ENCODE results near the gene HOXA10. TPM values are rescaled to one million over a fixed set of nuclear protein-coding genes. Genes with fewer than 3 reads are reported as not detected.

The HOXA10 gene
- total and polyA plus RNA-seq, 4 donors, result 1.5 to 11.2 (median 3.5) TPM

DNA sequence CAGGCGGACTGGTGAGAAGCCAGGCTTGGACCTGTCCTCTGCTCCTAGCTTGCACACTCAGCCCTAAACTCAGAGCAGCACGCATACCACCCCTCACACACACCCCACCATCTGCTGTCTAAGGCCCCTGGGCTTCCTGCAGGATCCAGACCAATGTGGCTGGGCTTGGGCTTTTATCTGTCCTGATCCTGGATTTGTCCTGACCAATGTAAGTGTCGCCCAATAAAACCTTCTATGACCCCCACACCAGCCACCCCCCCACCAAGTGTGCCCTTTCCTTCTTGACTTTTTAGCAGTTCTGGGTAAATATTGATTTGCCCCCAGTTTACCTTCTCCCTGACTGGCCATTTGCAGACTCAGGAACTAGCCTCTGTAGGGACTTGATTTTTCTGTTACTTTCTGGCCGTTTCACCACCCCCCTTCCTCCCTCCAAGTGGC, 27.5 kb upstream of the HOXA10 start:
- Histone ChIP-seq H3K4me1 (ENCODE audit: control insufficient read depth in 1 of 2, insufficient read depth in 2 of 2, low read length in 2 of 2) (no peaks in the 10 kb centered on the region), H3K9me3 (ENCODE audit: control insufficient read depth, low read length) (no peaks in the 10 kb centered on the region), H3K36me3 (ENCODE audit: control insufficient read depth in 1 of 2, insufficient read depth in 2 of 2, low read length in 1 of 2) (no peaks in the 10 kb centered on the region), H3K4me3 (ENCODE audit: low read length in 2 of 2) (no peak overlapping the region), H3K27me3 (ENCODE audit: control insufficient read depth in 1 of 2, insufficient read depth in 2 of 2, low read length in 1 of 2) (peaks cover 0 to 2% of the 10 kb centered on the region in 2 donors), H3K27ac (ENCODE audit: low read depth in 1 of 2, low read length in 2 of 2) (no peak overlapping the region)
- ATAC-seq (ENCODE audit: low FRiP score) (no peak), DNase-seq (peak in 1 of 2 donors; percentile 47)
- intact Hi-C loops (cut with DNase I), result loop anchor here in 1 of 2 donors (5.0 kb wide), 1 partner anchor 891 kb away; no protein-coding TSS in a partner anchor
- WGBS, 2 donors, result 34 to 59% methylated on average over 4 of the region's 4 CpGs

DNA sequence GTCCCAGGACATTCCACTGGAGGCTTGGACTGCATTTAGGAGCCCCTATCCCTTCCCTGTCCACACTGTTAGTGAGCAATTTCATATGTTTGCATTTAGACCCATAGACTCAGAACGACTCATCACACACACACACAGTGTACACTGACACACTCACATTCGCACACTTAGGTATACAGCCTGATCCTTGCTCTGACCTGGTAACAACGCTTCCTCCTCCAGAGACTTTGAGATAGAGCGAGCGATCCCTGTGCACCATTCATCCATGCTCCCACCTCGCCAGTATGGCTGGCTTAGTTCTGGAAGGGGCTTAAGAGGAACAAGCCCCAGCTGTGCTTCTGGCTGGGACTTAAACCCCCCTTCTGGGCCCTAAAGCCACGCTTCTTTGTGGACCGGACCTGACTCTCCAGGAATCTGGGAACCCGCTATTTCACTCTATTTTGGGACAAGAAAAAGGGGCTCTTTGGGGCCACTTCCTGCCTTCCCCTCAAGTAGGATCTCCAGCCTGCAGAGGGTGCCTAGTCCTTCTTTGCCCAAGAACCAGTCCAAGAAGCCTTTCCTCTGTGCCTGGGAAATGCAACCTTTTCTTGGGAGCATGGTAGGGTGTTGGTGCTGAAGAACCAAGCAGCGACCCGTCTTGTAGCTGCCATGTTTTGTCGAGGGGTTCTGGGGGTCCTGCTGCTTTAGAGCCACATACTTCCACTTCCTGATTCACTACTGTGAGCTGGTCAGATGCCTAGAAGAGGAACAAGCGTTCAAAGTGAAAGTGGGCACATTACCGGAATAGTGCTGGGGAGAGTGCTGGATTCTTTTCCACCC, 26.9 kb upstream of the HOXA10 start:
- DNase-seq (peak in 1 of 2 donors; percentile 36), ATAC-seq (ENCODE audit: low FRiP score) (no peak)
- H3K36me3 ChIP-seq (ENCODE audit: control insufficient read depth in 1 of 2, insufficient read depth in 2 of 2, low read length in 1 of 2), result no peaks in the 10 kb centered on the region
- H3K27ac ChIP-seq (ENCODE audit: low read depth in 1 of 2, low read length in 2 of 2), result no peak overlapping the region
- WGBS, 2 donors, result 19 to 26% methylated on average over 14 of the region's 14 CpGs
- no peak overlapping the region for H3K4me3 ChIP-seq (ENCODE audit: low read length in 2 of 2)
- intact Hi-C loops (cut with DNase I), result loop anchor here in 1 of 2 donors (5.0 kb wide), 1 partner anchor 891 kb away; no protein-coding TSS in a partner anchor
- peaks cover 0 to 2% of the 10 kb centered on the region in 2 donors for H3K27me3 ChIP-seq (ENCODE audit: control insufficient read depth in 1 of 2, insufficient read depth in 2 of 2, low read length in 1 of 2)
- H3K9me3 ChIP-seq (ENCODE audit: control insufficient read depth, low read length), result no peaks in the 10 kb centered on the region
- no peaks in the 10 kb centered on the region for H3K4me1 ChIP-seq (ENCODE audit: control insufficient read depth in 1 of 2, insufficient read depth in 2 of 2, low read length in 2 of 2)

DNA sequence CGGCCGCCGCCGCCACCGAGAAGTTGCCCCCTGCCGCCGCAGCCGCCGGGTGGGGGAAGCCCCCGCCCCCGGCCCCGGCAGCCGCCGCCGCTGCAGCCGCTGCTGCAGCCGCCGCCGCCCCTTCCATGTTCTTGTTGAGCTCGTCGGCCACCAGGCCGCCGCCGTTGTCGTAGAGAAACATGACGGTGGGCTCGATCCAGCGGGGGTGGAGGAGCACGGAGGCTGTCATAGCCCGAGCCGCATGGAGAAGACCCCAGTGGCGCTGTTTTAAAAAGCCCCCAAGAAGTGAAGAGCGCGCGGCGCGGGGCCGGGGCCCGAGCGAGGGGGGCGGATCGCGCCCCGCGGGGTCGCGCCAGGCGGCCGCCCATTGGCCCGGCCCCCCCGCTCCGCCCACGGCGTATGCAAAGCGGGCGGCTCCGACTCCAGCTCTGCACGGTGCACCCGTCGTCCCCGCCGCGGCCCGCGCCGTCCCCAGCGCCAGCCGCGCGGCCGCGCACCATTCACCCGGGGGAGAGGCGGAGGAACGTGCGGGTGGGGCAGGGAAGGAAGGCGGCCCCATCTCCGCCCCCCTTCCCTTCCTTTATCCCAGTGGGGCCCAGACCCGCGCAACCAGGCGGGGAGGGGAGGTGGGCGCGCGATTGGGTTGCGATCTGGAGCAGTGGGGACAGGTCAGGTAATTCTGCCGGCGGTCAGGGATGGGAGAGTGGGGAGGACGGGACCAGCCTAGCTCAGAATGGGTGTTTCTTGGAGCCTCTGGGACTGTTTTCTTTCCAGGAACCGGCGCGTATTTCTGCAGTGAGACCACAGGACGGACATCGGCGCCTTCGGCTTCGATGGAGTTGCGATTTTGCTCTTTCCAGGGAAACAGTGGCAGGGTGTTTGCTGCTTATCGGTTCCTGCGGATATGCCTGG, 26.0 kb upstream of the HOXA10 start, which contains the start of gene HOXA13:
Gene HOXA13, minus strand, starts transcription at position 243 of the 912 bp plus-strand sequence. Its CDS starts 14 bp downstream, at position 229.
- H3K4me3 ChIP-seq (ENCODE audit: low read length in 2 of 2), result peak within 1 kb of the TSS; percentile 16 to 36
- intact Hi-C loops (cut with DNase I), result loop anchor here (5.0 to 10.0 kb wide), 5 partner anchors 715 to 895 kb away; no protein-coding TSS in a partner anchor
- ATAC-seq (ENCODE audit: low FRiP score) (no peak), DNase-seq (peak in 1 of 2 donors; percentile 75)
- H3K27ac ChIP-seq (ENCODE audit: low read depth in 1 of 2, low read length in 2 of 2), result no peak within 1 kb of the TSS
- 1 to 2% methylated on average over 61 to 99 of the region's 99 CpGs for WGBS, 2 donors
- no peaks in the 10 kb centered on the region for H3K9me3 ChIP-seq (ENCODE audit: control insufficient read depth, low read length)
- no peaks in the 10 kb centered on the region for H3K36me3 ChIP-seq (ENCODE audit: control insufficient read depth in 1 of 2, insufficient read depth in 2 of 2, low read length in 1 of 2)
- H3K4me1 ChIP-seq (ENCODE audit: control insufficient read depth in 1 of 2, insufficient read depth in 2 of 2, low read length in 2 of 2), result no peaks in the 10 kb centered on the region
- H3K27me3 ChIP-seq (ENCODE audit: control insufficient read depth in 1 of 2, insufficient read depth in 2 of 2, low read length in 1 of 2), result peaks cover 0 to 2% of the 10 kb centered on the region in 2 donors

DNA sequence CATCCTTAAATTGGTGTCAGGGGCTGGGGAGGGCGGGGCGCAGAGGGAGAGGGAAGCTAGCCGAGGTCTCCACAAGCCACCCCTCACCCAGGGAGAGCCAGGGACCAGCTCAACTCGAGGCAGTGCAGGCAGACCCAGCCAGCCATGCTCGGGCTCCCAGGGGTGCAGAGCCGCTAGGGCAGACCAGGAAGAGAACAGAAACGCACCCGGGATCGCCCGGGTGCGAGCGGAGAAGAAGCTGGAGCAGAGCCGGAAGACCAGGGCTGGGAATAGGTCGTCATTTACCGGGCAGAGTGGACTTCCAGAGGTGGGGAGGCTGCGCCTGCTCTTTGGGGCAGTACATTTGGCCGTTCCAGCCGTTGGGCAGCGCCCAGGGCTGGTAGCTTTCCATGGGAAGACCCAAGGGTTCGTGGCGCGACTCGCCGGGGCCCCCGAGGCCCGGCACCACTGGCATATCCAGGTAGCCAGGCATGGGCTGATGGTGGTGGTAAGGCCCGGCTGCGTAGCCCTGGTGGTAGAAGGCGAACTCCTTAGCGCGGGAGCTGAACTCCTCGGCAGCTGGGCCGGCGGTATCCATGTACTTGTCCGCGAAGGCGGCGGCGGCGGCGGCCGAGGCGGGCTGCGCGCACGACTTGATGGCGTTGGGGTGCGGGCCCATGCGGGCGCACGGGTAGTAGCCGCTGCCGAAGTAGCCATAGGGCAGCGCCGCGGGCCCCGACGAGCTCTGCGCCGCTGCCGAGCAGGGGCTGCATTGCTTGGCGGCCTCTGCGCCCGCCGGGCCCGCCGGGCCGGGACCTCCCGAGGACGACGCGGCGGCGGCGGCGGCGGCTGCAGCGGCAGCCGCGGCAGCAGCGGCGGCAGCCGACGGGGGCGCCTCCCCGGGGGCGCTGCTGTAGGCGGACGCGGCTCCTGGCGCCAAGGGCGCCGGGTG, 25.0 kb upstream of the HOXA10 start:
- Histone ChIP-seq H3K36me3 (ENCODE audit: control insufficient read depth in 1 of 2, insufficient read depth in 2 of 2, low read length in 1 of 2) (no peaks in the 10 kb centered on the region), H3K4me1 (ENCODE audit: control insufficient read depth in 1 of 2, insufficient read depth in 2 of 2, low read length in 2 of 2) (no peaks in the 10 kb centered on the region), H3K9me3 (ENCODE audit: control insufficient read depth, low read length) (no peaks in the 10 kb centered on the region), H3K27ac (ENCODE audit: low read depth in 1 of 2, low read length in 2 of 2) (no peak overlapping the region), H3K27me3 (ENCODE audit: control insufficient read depth in 1 of 2, insufficient read depth in 2 of 2, low read length in 1 of 2) (peaks cover 0 to 2% of the 10 kb centered on the region in 2 donors), H3K4me3 (ENCODE audit: low read length in 2 of 2) (peak overlapping the region in 1 of 2 donors; percentile 16)
- peak; percentile 46 to 77 for DNase-seq
- intact Hi-C loops (cut with DNase I), result loop anchor here (5.0 to 10.0 kb wide), 4 partner anchors 716 to 896 kb away; no protein-coding TSS in a partner anchor
- 2 to 4% methylated on average over 63 to 93 of the region's 93 CpGs for WGBS, 2 donors
- no peak for ATAC-seq (ENCODE audit: low FRiP score)

DNA sequence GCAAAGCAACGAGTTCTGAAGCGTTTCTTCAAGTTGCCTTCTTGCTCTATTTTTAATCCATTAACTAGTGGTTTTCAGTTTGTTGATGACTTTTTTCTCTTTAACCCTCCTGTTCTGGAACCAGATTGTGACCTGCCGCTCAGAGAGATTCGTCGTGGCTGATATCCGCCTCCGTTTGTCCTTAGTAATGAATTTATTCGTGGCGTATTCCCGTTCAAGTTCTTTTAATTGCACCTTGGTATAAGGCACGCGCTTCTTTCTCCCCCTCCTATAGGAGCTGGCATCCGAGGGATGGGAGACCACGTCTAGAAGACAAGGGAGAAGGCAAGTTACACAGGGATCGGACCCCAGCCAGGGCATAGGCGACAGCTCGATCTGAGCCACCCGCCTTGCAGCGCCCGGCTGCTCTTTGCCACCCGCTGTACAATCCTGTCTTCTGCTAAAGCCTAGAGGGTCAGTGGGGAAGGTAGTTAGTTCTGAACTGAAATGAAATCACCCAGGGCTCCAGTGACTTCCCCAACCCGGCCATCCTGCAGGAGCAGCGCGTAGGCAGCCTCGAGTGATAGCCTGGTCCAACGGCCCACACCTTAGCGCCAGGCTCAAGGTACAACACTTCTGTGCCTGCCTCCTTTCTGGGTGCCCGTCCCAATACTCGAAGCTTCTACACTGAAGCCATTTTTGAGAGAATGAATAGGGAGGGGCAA, 24.2 kb upstream of the HOXA10 start:
- ATAC-seq (ENCODE audit: low FRiP score), result no peak
- intact Hi-C loops (cut with DNase I), result loop anchor here (5.0 to 10.0 kb wide), 4 partner anchors 717 to 897 kb away; no protein-coding TSS in a partner anchor
- H3K27me3 ChIP-seq (ENCODE audit: control insufficient read depth in 1 of 2, insufficient read depth in 2 of 2, low read length in 1 of 2), result peaks cover 0 to 2% of the 10 kb centered on the region in 2 donors
- no peak overlapping the region for H3K27ac ChIP-seq (ENCODE audit: low read depth in 1 of 2, low read length in 2 of 2)
- no peaks in the 10 kb centered on the region for H3K36me3 ChIP-seq (ENCODE audit: control insufficient read depth in 1 of 2, insufficient read depth in 2 of 2, low read length in 1 of 2)
- H3K9me3 ChIP-seq (ENCODE audit: control insufficient read depth, low read length), result no peaks in the 10 kb centered on the region
- peak; percentile 41 to 62 for DNase-seq
- no peaks in the 10 kb centered on the region for H3K4me1 ChIP-seq (ENCODE audit: control insufficient read depth in 1 of 2, insufficient read depth in 2 of 2, low read length in 2 of 2)
- H3K4me3 ChIP-seq (ENCODE audit: low read length in 2 of 2), result no peak overlapping the region
- WGBS, 2 donors, result 20 to 22% methylated on average over 29 of the region's 29 CpGs

DNA sequence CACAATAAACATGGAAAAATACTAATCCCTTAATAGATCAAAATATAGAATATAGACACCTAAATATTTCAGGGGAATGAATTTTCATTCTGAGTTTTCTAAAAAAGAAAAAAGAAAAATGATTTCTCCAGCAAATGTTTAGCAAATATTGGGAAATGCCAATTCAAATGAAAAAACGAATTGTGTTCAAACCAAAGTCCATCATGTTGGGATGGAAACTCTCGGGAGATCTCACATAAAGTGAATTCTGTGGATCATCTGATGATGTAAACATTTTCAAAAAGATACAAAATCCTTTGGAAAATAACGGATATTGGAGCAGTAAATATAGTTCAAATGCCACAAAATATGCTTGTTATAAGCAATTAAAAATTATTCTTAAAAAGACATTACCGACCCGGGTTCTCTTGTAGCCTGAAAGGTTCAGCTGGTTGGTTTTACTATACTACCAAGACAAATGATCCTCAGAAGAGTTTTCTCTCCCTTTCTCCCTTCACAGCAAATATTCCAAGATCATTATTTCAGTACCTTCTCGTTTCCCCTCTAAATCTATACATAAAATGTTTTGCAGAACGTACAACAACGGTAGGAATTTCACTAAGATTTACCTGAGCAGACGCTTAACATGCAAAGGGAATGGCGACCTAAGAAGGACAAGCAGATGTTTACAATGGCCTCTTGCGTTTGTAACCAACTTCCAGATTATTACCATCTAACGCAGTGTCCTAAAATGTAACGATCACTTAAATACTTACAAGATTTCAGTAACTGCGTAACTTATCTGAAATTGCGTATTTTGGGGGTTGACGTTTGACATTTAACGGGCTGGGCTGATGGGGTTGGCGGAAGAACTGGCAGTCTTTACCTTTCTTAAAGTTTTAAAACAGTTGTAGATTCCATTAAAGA, 23.3 kb upstream of the HOXA10 start:
- no peaks in the 10 kb centered on the region for H3K9me3 ChIP-seq (ENCODE audit: control insufficient read depth, low read length)
- no peaks in the 10 kb centered on the region for H3K4me1 ChIP-seq (ENCODE audit: control insufficient read depth in 1 of 2, insufficient read depth in 2 of 2, low read length in 2 of 2)
- ATAC-seq (ENCODE audit: low FRiP score) (no peak), DNase-seq (no peak)
- WGBS, 2 donors, result 29 to 30% methylated on average over 18 of the region's 18 CpGs
- no peaks in the 10 kb centered on the region for H3K36me3 ChIP-seq (ENCODE audit: control insufficient read depth in 1 of 2, insufficient read depth in 2 of 2, low read length in 1 of 2)
- intact Hi-C loops (cut with DNase I), result loop anchor here (5.0 to 10.0 kb wide), 4 partner anchors 717 to 897 kb away; no protein-coding TSS in a partner anchor
- no peak overlapping the region for H3K4me3 ChIP-seq (ENCODE audit: low read length in 2 of 2)
- peaks cover 0 to 2% of the 10 kb centered on the region in 2 donors for H3K27me3 ChIP-seq (ENCODE audit: control insufficient read depth in 1 of 2, insufficient read depth in 2 of 2, low read length in 1 of 2)
- no peak overlapping the region for H3K27ac ChIP-seq (ENCODE audit: low read depth in 1 of 2, low read length in 2 of 2)

Data from aorta (tissue), 5 donors.